HEK293T (cell line): Measurements from ENCODE around the gene SNX33.

Experiments
- ARNT ChIP-seq: fragments of 450-650 bp; IDR thresholded peaks from 2 replicates; pipeline ENCODE4 v1.6.1; 2017; ENCODE audit warnings: mild to moderate bottlenecking
- BHLHE40 ChIP-seq: fragments of 450-650 bp; IDR thresholded peaks from 2 replicates; pipeline ENCODE4 v1.6.1; 2016; ENCODE audit warnings: mild to moderate bottlenecking, moderate library complexity, borderline replicate concordance
- ELF4 ChIP-seq: fragments of 450-650 bp; IDR thresholded peaks from 2 replicates; pipeline ENCODE4 v1.6.1; 2017; ENCODE audit warnings: antibody characterized with exemption
- FOXA1 ChIP-seq: fragments of 450-650 bp; IDR thresholded peaks from 2 replicates; pipeline ENCODE4 v1.6.1; 2016; ENCODE audit warnings: mild to moderate bottlenecking
- FOXK2 ChIP-seq: fragments of 450-650 bp; IDR thresholded peaks from 2 replicates; pipeline ENCODE4 v1.6.1; 2016; ENCODE audit warnings: mild to moderate bottlenecking
- FOXM1 ChIP-seq: fragments of 450-650 bp; IDR thresholded peaks from 2 replicates; pipeline ENCODE4 v1.6.1; 2017; ENCODE audit warnings: mild to moderate bottlenecking, borderline replicate concordance
- HDGF ChIP-seq: fragments of 450-650 bp; IDR thresholded peaks from 2 replicates; pipeline ENCODE4 v1.6.1; 2017; ENCODE audit warnings: antibody characterized with exemption, borderline replicate concordance
- L3MBTL2 ChIP-seq: fragments of 450-650 bp; conservative IDR thresholded peaks from 2 replicates; pipeline ENCODE4 v1.6.1; 2016; ENCODE audit warnings: mild to moderate bottlenecking
- NFRKB ChIP-seq: fragments of 450-650 bp; IDR thresholded peaks from 2 replicates; pipeline ENCODE4 v1.6.1; 2016; ENCODE audit warnings: mild to moderate bottlenecking, moderate library complexity
- SP1 ChIP-seq: fragments of 450-650 bp; IDR thresholded peaks from 2 replicates; pipeline ENCODE4 v1.6.1; 2017
- SUZ12 ChIP-seq: fragments of 450-650 bp; IDR thresholded peaks from 2 replicates; pipeline ENCODE4 v1.6.1; 2016; ENCODE audit warnings: mild to moderate bottlenecking
- TARDBP ChIP-seq: fragments of 450-650 bp; IDR thresholded peaks from 2 replicates; pipeline ENCODE4 v1.6.1; 2016
- ZNF384 ChIP-seq: fragments of 450-650 bp; IDR thresholded peaks from 2 replicates; pipeline ENCODE4 v1.6.1; 2016
- TF ChIP-seq, protein P1 (sequence below): fragments of 450-650 bp; IDR thresholded peaks from 2 replicates; pipeline ENCODE4 v1.6.1; 2016

DNA sequence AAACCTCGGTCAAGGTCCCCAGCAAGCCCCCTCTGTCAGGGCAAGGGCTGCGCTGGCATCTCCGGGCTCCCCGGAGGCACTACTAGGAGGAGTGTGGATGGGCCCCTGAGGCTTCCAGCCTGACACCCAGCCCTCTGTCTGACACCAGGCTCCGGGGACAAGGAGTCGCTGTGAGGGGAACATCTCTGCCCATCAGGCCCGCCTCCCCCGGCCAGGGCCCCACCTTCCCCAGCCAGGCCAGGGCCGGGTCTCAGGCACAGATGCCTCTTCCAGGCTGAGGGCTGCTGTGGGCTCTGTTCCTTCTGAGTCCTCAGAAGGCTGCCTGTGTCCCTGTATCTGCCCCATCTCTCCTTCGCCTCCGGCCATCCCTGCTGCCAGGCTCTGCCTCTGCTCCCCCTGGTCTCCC is 49.1 kb downstream of the SNX33 start:
- TF ChIP-seq FOXK2 (no peak), SP1 (no peak), ELF4 (no peak), HDGF (no peak), BHLHE40 (no peak), L3MBTL2 (no peak), SUZ12 (no peak), FOXA1 (no peak), FOXM1 (no peak), NFRKB (no peak), ARNT (no peak), ZNF384 (no peak), TARDBP (no peak)
- TF ChIP-seq, protein P1, sequence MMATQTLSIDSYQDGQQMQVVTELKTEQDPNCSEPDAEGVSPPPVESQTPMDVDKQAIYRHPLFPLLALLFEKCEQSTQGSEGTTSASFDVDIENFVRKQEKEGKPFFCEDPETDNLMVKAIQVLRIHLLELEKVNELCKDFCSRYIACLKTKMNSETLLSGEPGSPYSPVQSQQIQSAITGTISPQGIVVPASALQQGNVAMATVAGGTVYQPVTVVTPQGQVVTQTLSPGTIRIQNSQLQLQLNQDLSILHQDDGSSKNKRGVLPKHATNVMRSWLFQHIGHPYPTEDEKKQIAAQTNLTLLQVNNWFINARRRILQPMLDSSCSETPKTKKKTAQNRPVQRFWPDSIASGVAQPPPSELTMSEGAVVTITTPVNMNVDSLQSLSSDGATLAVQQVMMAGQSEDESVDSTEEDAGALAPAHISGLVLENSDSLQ: no peak
